ENCODE results near the gene SYPL2. TPM values are rescaled to one million over a fixed set of nuclear protein-coding genes. Genes with fewer than 3 reads are reported as not detected.

Gene SYPL2
- total and polyA plus RNA-seq, 2 donors (not counting 1 experiment from before 2014, with no cell fraction given): not detected

GRCh38 chr1:109467301-109467777 is 993 bp downstream of the SYPL2 start:
- Mint-ChIP-seq H3K4me3 (peak overlapping the region; percentile 83), H3K27ac (no peak overlapping the region), H3K27me3 (peaks cover 62% of the 10 kb centered on the region), H3K9me3 (ENCODE audit: insufficient read depth) (no peaks in the 10 kb centered on the region), H3K4me1 (peaks cover 8% of the 10 kb centered on the region)
- Histone ChIP-seq H3K4me1 (ENCODE audit: control insufficient read depth in 2 of 2, insufficient read depth in 2 of 2, low read length in 2 of 2) (peaks cover 13% of the 10 kb centered on the region in 2 donors), H3K9ac (ENCODE audit: low read length) (no peak overlapping the region), H3K9me3 (ENCODE audit: control extremely low read depth in 1 of 3, control insufficient read depth in 2 of 3, insufficient read depth in 1 of 3, low read length in 2 of 3) (peaks cover 0 to 8% (median 1%) of the 10 kb centered on the region in 3 donors), H3K27me3 (replicated peaks in 1 of 4; ENCODE audit: control extremely low read depth in 1 of 4, control insufficient read depth in 3 of 4, insufficient read depth in 4 of 4, low read length in 3 of 4) (peaks cover 0 to 68% (median 51%) of the 10 kb centered on the region in 4 experiments), H3K27ac (ENCODE audit: low read length in 2 of 2) (no peak overlapping the region), H2AFZ (ENCODE audit: insufficient read depth, low read depth, low read length, poor library complexity, severe bottlenecking) (no peak overlapping the region), H3K79me2 (ENCODE audit: control insufficient read depth, insufficient read depth, low read length) (no peaks in the 10 kb centered on the region), H3K4me3 (ENCODE audit: control extremely low read depth in 1 of 5, extremely low read depth in 1 of 5, insufficient read depth in 1 of 5, low read depth in 2 of 5, low read length in 4 of 5) (no peak overlapping the region), H3K36me3 (replicated peaks in 1 of 2; ENCODE audit: control extremely low read depth in 1 of 2, control insufficient read depth in 1 of 2, extremely low read depth in 1 of 2, insufficient read depth in 2 of 2, low read length in 1 of 2) (no peaks in the 10 kb centered on the region), H3K4me2 (replicated peaks; ENCODE audit: low read depth, low read length, poor library complexity, severe bottlenecking) (peak overlapping the region; percentile 94), H4K20me1 (ENCODE audit: control insufficient read depth, insufficient read depth, low read length, poor library complexity, severe bottlenecking) (no peaks in the 10 kb centered on the region)
- TF ChIP-seq EZH2 (IDR thresholded peaks at IDR 0.05; ENCODE audit: borderline replicate concordance, insufficient read depth, low read depth, low read length, poor library complexity, severe bottlenecking) (no peak), CTCF (IDR thresholded peaks at IDR 0.05) (no peak)
- WGBS (ENCODE audit: insufficient coverage): 12% methylated on average over 20 of the region's 23 CpGs
- CTCF ChIA-PET: no interaction called here
- intact Hi-C loops (cut with micrococcal nuclease): no loop called here
- ATAC-seq (ENCODE audit: low read depth): no peak
- POLR2A ChIA-PET: no interaction called here
- no peak for DNase-seq

- Histone ChIP-seq H3K27me3 (replicated peaks in 1 of 4; ENCODE audit: control extremely low read depth in 1 of 4, control insufficient read depth in 3 of 4, insufficient read depth in 4 of 4, low read length in 3 of 4) (peaks cover 0 to 70% (median 47%) of the 10 kb centered on the region in 4 experiments), H4K20me1 (ENCODE audit: control insufficient read depth, insufficient read depth, low read length, poor library complexity, severe bottlenecking) (no peaks in the 10 kb centered on the region), H3K9me3 (ENCODE audit: control extremely low read depth in 1 of 3, control insufficient read depth in 2 of 3, insufficient read depth in 1 of 3, low read length in 2 of 3) (peaks cover 0 to 8% (median 1%) of the 10 kb centered on the region in 3 donors), H3K4me3 (ENCODE audit: control extremely low read depth in 1 of 5, extremely low read depth in 1 of 5, insufficient read depth in 1 of 5, low read depth in 2 of 5, low read length in 4 of 5) (no peak overlapping the region), H2AFZ (ENCODE audit: insufficient read depth, low read depth, low read length, poor library complexity, severe bottlenecking) (no peak overlapping the region), H3K36me3 (replicated peaks in 1 of 2; ENCODE audit: control extremely low read depth in 1 of 2, control insufficient read depth in 1 of 2, extremely low read depth in 1 of 2, insufficient read depth in 2 of 2, low read length in 1 of 2) (no peaks in the 10 kb centered on the region), H3K4me1 (ENCODE audit: control insufficient read depth in 2 of 2, insufficient read depth in 2 of 2, low read length in 2 of 2) (peaks cover 13% of the 10 kb centered on the region in 2 donors), H3K9ac (ENCODE audit: low read length) (no peak overlapping the region), H3K79me2 (ENCODE audit: control insufficient read depth, insufficient read depth, low read length) (no peaks in the 10 kb centered on the region), H3K4me2 (replicated peaks; ENCODE audit: low read depth, low read length, poor library complexity, severe bottlenecking) (no peak overlapping the region), H3K27ac (ENCODE audit: low read length in 2 of 2) (no peak overlapping the region)
- Mint-ChIP-seq H3K27ac (no peak overlapping the region), H3K4me1 (peaks cover 8% of the 10 kb centered on the region), H3K4me3 (peak overlapping the region; percentile 83), H3K27me3 (peaks cover 59% of the 10 kb centered on the region), H3K9me3 (ENCODE audit: insufficient read depth) (no peaks in the 10 kb centered on the region)
- ChIA-PET CTCF (no interaction called here), POLR2A (no interaction called here)
- no peak for ATAC-seq (ENCODE audit: low read depth)
- intact Hi-C loops (cut with micrococcal nuclease): no loop called here
- TF ChIP-seq CTCF (IDR thresholded peaks at IDR 0.05) (no peak), EZH2 (IDR thresholded peaks at IDR 0.05; ENCODE audit: borderline replicate concordance, insufficient read depth, low read depth, low read length, poor library complexity, severe bottlenecking) (no peak)
- WGBS (ENCODE audit: insufficient coverage): 100% methylated on average over 1 of the region's 1 CpG
- DNase-seq: no peak
These were observed 1.7 kb downstream of the SYPL2 start for GRCh38 chr1:109468061-109468460.

Measured in B cell (primary cell).